GM21423 (cell line): Measurements from ENCODE around the gene SPINK1.
"Not testable (repeated sequence)": the region's sequence is repeated elsewhere in the genome, so short reads cannot be mapped to it uniquely, and the experiment has no call there.

Experiments used
- ATAC-seq: cut with Tn5 transposase; IDR thresholded peaks from one replicate; pipeline ENCODE4 v1.9.1; 2021; ENCODE audit warnings: mild to moderate bottlenecking, moderate library complexity; ENCODE audit not compliant: unreplicated experiment

Gene SPINK1

GRCh38 chr5:147809830-147810666 is 21.4 kb downstream of the SPINK1 start:
- ATAC-seq = no peak

DNA sequence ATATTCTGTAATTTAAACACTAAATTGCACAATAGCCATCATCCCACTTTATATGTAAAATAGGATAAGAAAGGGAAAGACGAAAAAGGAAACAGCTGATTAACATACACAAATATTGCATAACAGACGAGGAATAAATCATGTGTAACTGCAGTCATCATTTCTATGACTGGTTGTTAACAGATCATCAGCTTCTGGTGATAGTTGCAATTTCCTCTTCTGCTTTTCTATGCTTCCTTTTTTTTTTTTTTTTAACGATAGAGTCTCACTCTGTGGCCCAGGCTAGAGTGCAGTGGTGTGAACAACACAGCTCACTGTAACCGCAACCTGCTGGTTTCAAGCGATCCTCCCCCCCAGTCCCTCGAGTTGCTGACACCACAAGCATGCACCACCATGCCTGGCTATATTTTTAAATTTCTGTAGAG is 26.4 kb downstream of the SPINK1 start:
- peak; percentile 89 for ATAC-seq

DNA sequence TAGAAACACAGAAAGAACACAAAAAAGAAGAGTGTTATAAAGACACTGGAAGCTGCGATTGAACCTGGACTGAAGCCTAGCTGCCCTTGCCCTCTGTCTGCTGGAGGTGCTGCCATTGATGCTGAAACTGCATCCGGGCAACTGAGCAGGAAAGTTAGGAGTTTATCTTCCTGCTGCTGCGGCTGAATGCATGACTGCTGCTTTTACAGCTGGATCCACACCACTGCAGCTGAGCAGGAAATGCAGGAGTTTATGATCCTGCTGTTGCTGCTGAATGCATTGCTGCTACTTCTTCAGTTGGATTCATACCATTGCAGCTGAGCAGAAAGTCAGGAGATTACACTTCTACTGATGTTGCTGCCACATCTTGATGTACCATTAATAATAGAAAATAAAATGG is 27.1 kb downstream of the SPINK1 start:
- no peak for ATAC-seq

DNA sequence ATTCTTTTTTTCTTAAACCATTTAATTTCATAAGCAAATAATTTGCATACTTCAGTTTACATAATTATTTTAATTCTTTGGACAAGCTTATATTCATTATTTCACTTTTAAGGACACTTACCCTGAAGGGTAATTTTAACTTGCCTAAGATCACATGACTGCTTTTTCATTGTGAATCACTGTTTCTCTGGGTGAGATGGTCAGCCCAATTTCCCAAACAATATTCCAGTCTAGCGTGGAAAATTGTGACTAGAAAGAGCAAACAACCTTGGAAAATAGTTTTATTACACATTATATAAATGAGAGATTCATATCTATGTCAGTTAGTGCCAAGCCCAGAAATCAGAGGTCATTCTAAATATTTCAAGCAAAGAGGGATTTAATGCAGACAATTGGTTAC is 27.5 kb downstream of the SPINK1 start:
- ATAC-seq = no peak

DNA sequence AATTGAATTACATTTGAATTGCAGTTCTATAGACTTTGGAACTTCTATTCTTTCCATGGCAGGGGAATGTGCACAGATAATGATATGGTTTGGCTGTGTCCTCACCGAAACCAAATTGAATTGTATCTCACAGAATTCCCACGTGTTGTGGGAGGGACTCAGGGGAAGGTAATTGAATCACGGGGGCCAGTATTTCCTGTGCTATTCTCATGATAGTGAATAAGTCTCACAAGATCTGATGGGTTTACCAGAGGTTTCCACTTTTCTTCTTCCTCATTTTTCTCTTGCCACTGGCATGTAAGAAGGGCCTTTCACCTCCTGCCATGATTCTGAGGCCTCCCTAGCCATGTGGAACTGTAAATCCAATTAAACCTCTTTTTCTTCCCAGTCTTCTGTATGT is 28.3 kb downstream of the SPINK1 start:
- not testable (repeated sequence) for ATAC-seq

GRCh38 chr5:147801461-147801860 is 30.0 kb downstream of the SPINK1 start:
- no peak for ATAC-seq

GRCh38 chr5:147800491-147800890 is 31.0 kb downstream of the SPINK1 start:
- ATAC-seq = no peak

DNA sequence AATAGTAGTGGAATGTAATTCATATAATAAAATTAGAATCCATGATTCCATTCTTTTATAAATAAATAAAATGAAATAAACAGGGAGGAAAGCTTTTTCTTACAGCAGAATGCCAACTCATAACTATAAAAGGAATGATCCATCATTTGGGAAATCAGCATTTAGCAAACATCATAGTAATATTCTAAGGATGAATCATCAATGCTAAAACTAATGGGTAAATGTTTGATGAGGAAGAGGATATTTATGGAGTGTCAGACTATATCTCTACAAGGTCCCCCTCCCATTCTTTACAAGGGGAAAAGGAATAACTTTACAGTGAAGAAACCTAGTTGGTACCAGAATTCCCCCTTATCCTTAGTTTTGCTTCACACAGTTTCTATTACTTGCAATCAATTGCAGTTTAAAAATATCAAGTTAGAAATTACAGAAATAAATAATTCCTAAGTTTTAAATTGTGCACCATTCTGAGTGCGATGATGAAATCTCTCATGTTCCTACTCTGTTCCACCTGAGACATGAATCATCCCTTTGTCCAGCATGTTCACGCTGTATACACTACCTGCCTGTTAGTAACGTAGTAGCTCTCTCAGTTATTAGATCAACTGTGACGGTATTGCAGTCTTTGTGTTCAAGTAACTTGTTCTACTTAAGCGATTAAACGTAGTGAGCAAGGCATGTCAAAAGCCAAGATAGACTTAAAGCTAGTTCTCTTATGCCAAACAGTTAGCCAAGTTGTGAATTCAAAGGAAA is 34.7 kb downstream of the SPINK1 start:
- ATAC-seq = no peak

- no peak for ATAC-seq
Measured at GRCh38 chr5:147791181-147791580, 40.3 kb downstream of the SPINK1 start.

DNA sequence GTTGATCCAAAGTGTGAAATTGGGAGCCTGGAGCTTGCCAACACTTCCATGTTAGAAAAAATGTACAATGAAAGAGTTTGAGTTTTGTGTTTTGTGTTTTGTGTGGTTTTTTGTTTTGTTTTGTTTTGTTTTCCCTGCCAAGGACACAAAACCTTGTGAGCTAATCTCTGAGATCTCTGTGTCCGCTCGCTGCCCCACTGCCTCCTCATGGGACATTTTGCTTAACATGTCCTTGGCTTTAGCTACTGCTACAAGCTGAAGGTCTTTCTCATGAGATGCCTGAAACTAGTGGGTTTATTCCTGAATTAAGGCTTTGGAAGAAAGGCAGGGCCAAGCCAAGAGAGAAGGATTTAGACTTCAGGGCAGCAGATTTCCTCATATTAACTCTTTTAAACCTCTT is 41.7 kb downstream of the SPINK1 start:
- ATAC-seq = no peak

GRCh38 chr5:147788023-147788422 is 43.4 kb downstream of the SPINK1 start:
- no peak for ATAC-seq

- ATAC-seq = no peak
Measured at GRCh38 chr5:147786142-147786541, 45.3 kb downstream of the SPINK1 start.

DNA sequence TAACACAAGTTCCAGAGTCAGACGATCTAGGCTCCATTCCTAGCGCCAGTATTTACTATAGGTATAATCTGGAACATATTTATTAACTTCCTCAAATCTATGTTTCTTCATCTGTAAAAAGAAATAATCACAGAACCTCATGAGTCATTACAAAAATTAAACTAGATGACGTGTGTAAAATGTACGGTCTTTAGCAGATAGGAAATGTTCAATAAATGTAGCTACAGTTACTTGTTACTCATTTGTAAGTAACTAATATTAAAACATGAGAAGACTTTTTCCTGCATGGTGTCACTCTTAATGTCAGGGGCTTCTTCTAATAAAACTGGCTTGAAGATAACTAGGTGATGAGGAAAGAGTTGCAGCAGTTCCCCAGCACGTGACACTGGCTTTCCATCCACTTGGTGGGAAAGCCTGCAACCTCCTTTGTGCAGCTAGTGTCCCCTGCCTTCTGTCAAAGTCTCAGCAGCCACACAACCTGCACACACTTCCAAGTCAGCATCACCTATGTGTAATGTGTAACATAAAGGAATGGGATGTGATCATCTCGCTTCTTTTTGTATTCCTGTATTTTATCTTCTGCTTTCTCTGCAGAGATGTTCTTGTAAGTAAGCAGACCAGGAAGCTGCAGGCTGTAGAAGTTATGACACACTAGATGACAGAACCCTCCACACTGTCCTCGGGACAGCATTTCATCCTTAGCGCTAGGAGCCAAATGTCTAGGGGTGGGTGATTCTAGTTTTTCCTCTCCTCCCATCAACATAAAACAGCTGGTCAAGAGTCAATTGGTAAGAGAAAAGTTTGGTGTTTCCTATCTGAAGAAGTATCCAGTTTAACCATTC is 47.1 kb downstream of the SPINK1 start:
- no peak for ATAC-seq

DNA sequence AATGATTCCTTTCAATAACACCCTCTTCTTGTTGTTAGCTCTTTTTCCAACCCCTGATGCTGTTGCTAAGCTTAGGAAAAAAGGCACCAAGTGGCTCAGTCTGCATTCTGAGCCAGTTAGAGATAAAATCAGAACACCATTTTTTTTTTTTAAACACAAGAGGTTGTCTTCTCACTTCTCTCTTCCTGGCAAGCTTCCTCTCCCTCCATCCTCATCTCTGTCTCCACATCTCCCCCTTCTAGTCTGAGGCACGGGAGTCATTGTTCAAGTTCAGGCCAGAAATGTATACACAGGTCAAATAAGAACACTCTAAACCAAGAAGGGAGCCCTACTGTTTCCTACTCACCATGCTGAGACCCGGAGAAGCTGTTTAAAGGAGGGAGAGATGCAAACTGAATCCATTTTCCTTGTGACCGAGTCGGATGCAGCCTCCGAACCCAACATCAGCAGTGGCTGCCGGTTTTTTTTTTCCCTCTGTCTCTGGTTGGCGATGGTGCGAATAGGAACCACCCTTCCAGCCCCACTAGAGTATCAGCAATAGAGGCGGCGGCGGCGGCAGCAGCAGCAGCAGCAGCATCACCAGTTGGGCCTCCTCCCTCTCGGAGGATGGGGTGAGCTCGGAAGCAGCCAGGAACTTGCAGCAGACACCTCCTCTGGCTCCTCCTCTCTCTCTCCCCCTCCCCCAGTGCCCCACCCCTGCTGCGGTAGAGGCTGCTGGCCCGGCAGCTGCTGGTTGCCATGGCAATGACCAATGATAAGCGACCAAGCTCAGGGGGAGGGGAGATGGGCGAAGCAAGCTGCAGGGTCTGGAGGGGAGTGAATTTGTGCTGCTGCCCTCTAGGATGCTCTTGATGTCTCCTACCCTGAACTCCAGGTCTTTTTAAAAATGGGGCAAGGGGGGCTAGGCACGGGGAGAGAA is 49.1 kb downstream of the SPINK1 start, which contains the start of gene JAKMIP2:
Gene JAKMIP2, minus strand, starts transcription at position 619 of the 919 bp plus-strand sequence. CDS start 110,922 bp downstream, outside the sequence.
- ATAC-seq = peak; percentile 87

DNA sequence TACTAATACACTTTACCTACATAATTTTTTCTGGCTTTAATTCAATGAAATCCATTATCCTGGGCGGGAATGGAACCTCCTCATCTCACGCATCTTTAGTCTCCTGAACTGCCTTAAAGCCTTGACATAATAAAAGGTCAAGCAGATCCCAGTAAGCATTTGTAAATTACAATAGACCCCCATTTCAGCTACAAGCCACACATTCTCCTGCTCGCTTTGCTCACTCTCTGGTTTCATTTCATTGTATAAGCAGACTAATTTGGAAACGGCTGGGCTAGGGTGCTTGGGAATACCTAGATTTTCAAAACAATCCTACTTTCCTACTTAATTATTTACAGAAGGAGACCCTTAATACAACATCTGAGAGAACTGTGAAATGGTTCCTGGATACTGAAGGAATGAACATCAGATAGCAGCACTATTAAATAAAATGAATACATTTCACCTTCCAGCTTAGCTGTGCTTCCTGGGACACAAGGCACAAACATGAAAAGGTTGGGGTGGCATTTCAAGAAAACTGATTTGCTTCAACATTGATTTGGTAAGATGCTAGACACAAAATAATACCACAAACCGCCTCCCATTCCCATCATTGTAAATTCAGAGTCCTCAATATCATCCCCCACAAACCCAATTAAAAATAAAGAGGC is 50.4 kb downstream of the SPINK1 start:
- no peak for ATAC-seq

- ATAC-seq = no peak
Measured at GRCh38 chr5:147779694-147780093, 51.8 kb downstream of the SPINK1 start.

GRCh38 chr5:147776989-147777388 is 54.5 kb downstream of the SPINK1 start:
- no peak for ATAC-seq
